ENCODE measurements around the gene SPC24.

SPC24 gene

GRCh38 chr19:11194656-11195558 lies 39.3 kb upstream of the SPC24 start:
- DNase-seq (ENCODE audit: low read depth, low spot score), result no peak
- Histone ChIP-seq H3K36me3 (ENCODE audit: insufficient read depth, low read length) (peaks cover 32% of the 10 kb centered on the region; the same call in 1 of the 2 replicates), H3K9ac (ENCODE audit: insufficient read length) (peak overlapping the region; percentile 11), H3K4me3 (peak overlapping the region; percentile 67), H3K9me3 (ENCODE audit: low read depth, low read length) (no peaks in the 10 kb centered on the region), H3K27ac (peak overlapping the region; percentile 73)
- TF ChIP-seq POLR2AphosphoS5 (IDR thresholded peaks at IDR 0.05; ENCODE audit: borderline replicate concordance, low read depth, low read length) (no peak), FOXP2 (optimal IDR thresholded peaks at IDR 0.05; ENCODE audit: control extremely low read depth, extremely low read length, insufficient read depth) (no peak), EZH2 (IDR thresholded peaks at IDR 0.05) (no peak)

GRCh38 chr19:11194173-11194572 lies 38.6 kb upstream of the SPC24 start:
- TF ChIP-seq POLR2AphosphoS5 (IDR thresholded peaks at IDR 0.05; ENCODE audit: borderline replicate concordance, low read depth, low read length), result no peak
- TF ChIP-seq EZH2 (IDR thresholded peaks at IDR 0.05), result no peak
- no peak for TF ChIP-seq FOXP2 (optimal IDR thresholded peaks at IDR 0.05; ENCODE audit: control extremely low read depth, extremely low read length, insufficient read depth)
- H3K4me3 ChIP-seq, result no peak overlapping the region
- H3K9me3 ChIP-seq (ENCODE audit: low read depth, low read length), result no peaks in the 10 kb centered on the region
- H3K9ac ChIP-seq (ENCODE audit: insufficient read length), result no peak overlapping the region
- no peak for DNase-seq (ENCODE audit: low read depth, low spot score)
- no peak overlapping the region for H3K27ac ChIP-seq
- peaks cover 32% of the 10 kb centered on the region; the same call in 1 of the 2 replicates for H3K36me3 ChIP-seq (ENCODE audit: insufficient read depth, low read length)

- no peak overlapping the region for H3K27ac ChIP-seq
- TF ChIP-seq POLR2AphosphoS5 (IDR thresholded peaks at IDR 0.05; ENCODE audit: borderline replicate concordance, low read depth, low read length) (no peak), FOXP2 (optimal IDR thresholded peaks at IDR 0.05; ENCODE audit: control extremely low read depth, extremely low read length, insufficient read depth) (no peak), EZH2 (IDR thresholded peaks at IDR 0.05) (no peak)
- no peak for DNase-seq (ENCODE audit: low read depth, low spot score)
- H3K4me3 ChIP-seq, result no peak overlapping the region
- no peaks in the 10 kb centered on the region for H3K9me3 ChIP-seq (ENCODE audit: low read depth, low read length)
- H3K9ac ChIP-seq (ENCODE audit: insufficient read length), result no peak overlapping the region
- peaks cover 32% of the 10 kb centered on the region; the same call in 1 of the 2 replicates for H3K36me3 ChIP-seq (ENCODE audit: insufficient read depth, low read length)
Measured at GRCh38 chr19:11192957-11193939, 37.7 kb upstream of the SPC24 start.

- no peak overlapping the region for H3K4me3 ChIP-seq
- no peak for DNase-seq (ENCODE audit: low read depth, low spot score)
- H3K27ac ChIP-seq, result no peak overlapping the region
- peaks cover 32% of the 10 kb centered on the region; the same call in 1 of the 2 replicates for H3K36me3 ChIP-seq (ENCODE audit: insufficient read depth, low read length)
- H3K9ac ChIP-seq (ENCODE audit: insufficient read length), result no peak overlapping the region
- H3K9me3 ChIP-seq (ENCODE audit: low read depth, low read length), result no peaks in the 10 kb centered on the region
- no peak for TF ChIP-seq POLR2AphosphoS5 (IDR thresholded peaks at IDR 0.05; ENCODE audit: borderline replicate concordance, low read depth, low read length)
- no peak for TF ChIP-seq EZH2 (IDR thresholded peaks at IDR 0.05)
- TF ChIP-seq FOXP2 (optimal IDR thresholded peaks at IDR 0.05; ENCODE audit: control extremely low read depth, extremely low read length, insufficient read depth), result no peak
Measured at GRCh38 chr19:11191934-11192333, 36.4 kb upstream of the SPC24 start.

- no peaks in the 10 kb centered on the region for H3K9me3 ChIP-seq (ENCODE audit: low read depth, low read length)
- H3K9ac ChIP-seq (ENCODE audit: insufficient read length), result no peak overlapping the region
- peaks cover 37% of the 10 kb centered on the region; the same call in 1 of the 2 replicates for H3K36me3 ChIP-seq (ENCODE audit: insufficient read depth, low read length)
- TF ChIP-seq EZH2 (IDR thresholded peaks at IDR 0.05) (no peak), POLR2AphosphoS5 (IDR thresholded peaks at IDR 0.05; ENCODE audit: borderline replicate concordance, low read depth, low read length) (no peak), FOXP2 (optimal IDR thresholded peaks at IDR 0.05; ENCODE audit: control extremely low read depth, extremely low read length, insufficient read depth) (no peak)
- no peak overlapping the region for H3K4me3 ChIP-seq
- H3K27ac ChIP-seq, result no peak overlapping the region
- no peak for DNase-seq (ENCODE audit: low read depth, low spot score)
Measured at GRCh38 chr19:11191273-11191755, 35.7 kb upstream of the SPC24 start.

GRCh38 chr19:11190501-11190900 lies 34.9 kb upstream of the SPC24 start:
- H3K36me3 ChIP-seq (ENCODE audit: insufficient read depth, low read length), result peaks cover 39% of the 10 kb centered on the region; the same call in 1 of the 2 replicates

GRCh38 chr19:11187441-11187840 lies 31.9 kb upstream of the SPC24 start:
- H3K4me3 ChIP-seq, result peak overlapping the region; percentile 57
- DNase-seq (ENCODE audit: low read depth, low spot score), result peak; percentile 51
- H3K36me3 ChIP-seq (ENCODE audit: insufficient read depth, low read length), result peaks cover 42% of the 10 kb centered on the region
- peak overlapping the region; percentile 67 for H3K9ac ChIP-seq (ENCODE audit: insufficient read length)
- 0 out of 2 replicates have a peak, but pooled peaks cover 3% of the 10 kb centered on the region for H3K9me3 ChIP-seq (ENCODE audit: low read depth, low read length)
- TF ChIP-seq EZH2 (IDR thresholded peaks at IDR 0.05), result no peak
- TF ChIP-seq FOXP2 (optimal IDR thresholded peaks at IDR 0.05; ENCODE audit: control extremely low read depth, extremely low read length, insufficient read depth), result no peak
- H3K27ac ChIP-seq, result peak overlapping the region; percentile 94

More at GRCh38 chr19:11190501-11190900, 34.9 kb upstream of the SPC24 start:
- Histone ChIP-seq H3K9ac (ENCODE audit: insufficient read length) (no peak overlapping the region), H3K27ac (no peak overlapping the region), H3K4me3 (no peak overlapping the region), H3K9me3 (ENCODE audit: low read depth, low read length) (no peaks in the 10 kb centered on the region)
- DNase-seq (ENCODE audit: low read depth, low spot score), result no peak
- TF ChIP-seq FOXP2 (optimal IDR thresholded peaks at IDR 0.05; ENCODE audit: control extremely low read depth, extremely low read length, insufficient read depth) (no peak), POLR2AphosphoS5 (IDR thresholded peaks at IDR 0.05; ENCODE audit: borderline replicate concordance, low read depth, low read length) (no peak), EZH2 (IDR thresholded peaks at IDR 0.05) (no peak)

All from SK-N-MC (cell line).